Spleen (tissue), 11 donors: ENCODE results near the gene FCRL4. TPM values are rescaled to one million over a fixed set of nuclear protein-coding genes. Genes with fewer than 3 reads are reported as not detected.

Experiments
- DNase-seq: peaks from one replicate; pipeline ENCODE4 v3.0.0-alpha.2; 2020
- H3K27ac ChIP-seq, 8 donors: fragments of 200-600 bp; sonication (generic) in 7 of 8; 1 replicate in 4 of 8; 2 replicates in 4 of 8; pipeline versions ENCODE4 v1.5.0 to v1.8.0; 2016 to 2021; ENCODE audit warnings: inconsistent platforms in 4 of 8, mild to moderate bottlenecking in 4 of 8, moderate library complexity in 1 of 8
- H3K27me3 ChIP-seq, 7 donors: fragments of 200-600 bp; sonication (generic) in 6 of 7; replicated peaks in 1 of 7; 1 replicate in 4 of 7; 2 replicates in 3 of 7; pipeline versions ENCODE4 v1.5.0 to v1.8.0; 2016 to 2021; ENCODE audit warnings: inconsistent platforms in 3 of 7, mild to moderate bottlenecking in 1 of 7
- H3K36me3 ChIP-seq, 6 donors: fragments of 200-600 bp; sonication (generic) in 5 of 6; 1 replicate in 4 of 6; 2 replicates in 2 of 6; pipeline versions ENCODE4 v1.5.0 to v1.8.0; 2016 to 2021; ENCODE audit warnings: inconsistent platforms in 2 of 6
- H3K4me1 ChIP-seq, 6 donors: fragments of 200-600 bp; sonication (generic) in 5 of 6; 1 replicate in 3 of 6; 2 replicates in 3 of 6; pipeline versions ENCODE4 v1.5.0 to v1.8.0; 2016 to 2021; ENCODE audit warnings: inconsistent platforms in 3 of 6
- H3K4me3 ChIP-seq, 8 donors: fragments of 200-600 bp; sonication (generic) in 7 of 8; 1 replicate in 4 of 8; 2 replicates in 4 of 8; pipeline versions ENCODE4 v1.5.0 to v1.8.0; 2016 to 2021; ENCODE audit warnings: inconsistent platforms in 4 of 8, mild to moderate bottlenecking in 4 of 8, moderate library complexity in 2 of 8
- H3K9me3 ChIP-seq, 8 donors: fragments of 200-600 bp; sonication (generic) in 7 of 8; 1 replicate in 4 of 8; 2 replicates in 4 of 8; pipeline versions ENCODE4 v1.5.0 to v1.8.0; 2016 to 2021; ENCODE audit warnings: inconsistent platforms in 4 of 8
- POLR2A ChIP-seq, 3 donors: fragments of 450-650 bp; IDR thresholded peaks; one replicate each; pipeline ENCODE4 v1.5.1; 2017; ENCODE audit warnings: antibody characterized with exemption in 3 of 3, mild to moderate bottlenecking in 1 of 3
- POLR2AphosphoS5 ChIP-seq, 3 donors: sonication (generic); formaldehyde crosslinking; IDR thresholded peaks; one replicate each; pipeline ENCODE4 v1.5.1; 2017; ENCODE audit warnings: antibody characterized with exemption in 3 of 3
- WGBS, 5 donors: extraction: QIAGEN DNeasy Blood & Tissue Kit in 3 of 5; methylation state at CpG; one replicate each; pipeline versions ENCODE4 v1.1.5 to v1.1.7; 2013 to 2018; 5-methylcytosine and 5-hydroxymethylcytosine counted together
- intact Hi-C: fragments of 100-400 bp; cut with DNase I; formaldehyde crosslinking; loops from one replicate; pipeline ENCODE4 v1.15.0; 2023; ENCODE audit warnings: low total_unique reads
- polyA plus RNA-seq, 3 donors: library from polyadenylated mRNA; stranded (reverse); fragments of 200-250 nt; gene quantifications; one replicate each; pipeline ENCODE4 v1.2.1, GENCODE V29; 2013
- total RNA-seq, 7 donors: library from RNA; depleted of rRNA in 3 of 7; stranded (reverse); fragments of >200 nt in 3 of 7; fragmentation: NEBNext Ultra II Directional in 4 of 7; extraction: Animal tissue kit (Norgen Biotek cat#: 25700) in 4 of 7; gene quantifications; one replicate each; pipeline versions ENCODE4 v1.1.0 to v1.2.1, GENCODE V29; 2016 to 2021
- TF ChIP-seq, protein P1 (sequence below), 11 experiments: fragments of 200-600 bp in 7 of 11; fragments of 450-650 bp in 4 of 11; sonication (generic) in 4 of 11; IDR thresholded peaks in 8 of 11; conservative IDR thresholded peaks in 3 of 11; 1 replicate in 7 of 11; 2 replicates in 4 of 11; pipeline versions ENCODE4 v1.4.0 to v1.8.0; 2016 to 2021; ENCODE audit warnings: antibody characterized with exemption in 11 of 11, inconsistent platforms in 4 of 11, mild to moderate bottlenecking in 1 of 11
- donor health status: healthy with polysubstance abuse.
- donor health status: DM: no; HTN: no; CAD: no; lungs with moderate emphysema.
- donor health status: DM: no; HTN: no; CAD: no.
- donor health status: Bipolar disorder and iron deficiency.
- donor health status: healthy.
- donor health status: DM: no; HTN: no; CAD: no.
- donor health status: DM: yes; HTN: yes; CAD: no.

FCRL4 gene
- total and polyA plus RNA-seq, 10 donors, result 0.26 to 6.0 (median 1.9) TPM

DNA sequence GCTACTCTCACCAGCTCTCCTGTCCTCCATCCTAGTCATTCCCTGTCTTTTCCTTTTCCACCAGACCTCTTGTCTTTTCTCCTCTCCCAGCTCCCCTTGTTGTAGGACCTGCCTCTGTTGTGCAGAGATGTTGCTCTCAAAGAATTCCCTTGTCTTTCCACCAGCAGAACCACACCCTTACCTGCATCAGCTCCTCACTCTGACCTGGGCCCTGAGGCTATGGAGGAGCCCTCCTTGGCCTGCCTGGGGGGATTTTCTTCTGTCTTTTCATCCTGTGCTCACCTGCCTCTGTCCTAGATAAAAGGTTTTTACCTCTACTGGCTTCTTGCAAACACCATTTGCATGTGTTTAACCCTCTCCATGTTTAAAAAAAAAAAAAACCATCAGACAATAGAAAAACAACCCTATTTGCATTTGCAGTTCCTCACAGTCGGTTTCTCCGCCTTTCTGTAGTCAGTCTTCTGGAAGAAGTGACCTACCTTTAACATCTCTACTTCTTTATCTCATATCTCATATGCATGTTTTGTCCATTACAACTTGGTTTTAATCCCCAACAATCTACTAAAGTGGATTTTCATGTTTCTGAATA is 57.6 kb downstream of the FCRL4 start:
- 11 to 68% (median 25%) methylated on average over 2 of the region's 2 CpGs for WGBS, 5 donors
- intact Hi-C loops, result no loop called here
- H3K9me3 ChIP-seq, result no peaks in the 10 kb centered on the region
- H3K27ac ChIP-seq, result no peak overlapping the region
- peaks cover 0 to 5% (median 0%) of the 10 kb centered on the region in 6 donors for H3K4me1 ChIP-seq
- no peak overlapping the region for H3K4me3 ChIP-seq
- H3K27me3 ChIP-seq, result no peaks in the 10 kb centered on the region
- peaks cover 0 to 25% (median 0%) of the 10 kb centered on the region in 6 donors for H3K36me3 ChIP-seq
- DNase-seq, result no peak
- TF ChIP-seq, protein P1, sequence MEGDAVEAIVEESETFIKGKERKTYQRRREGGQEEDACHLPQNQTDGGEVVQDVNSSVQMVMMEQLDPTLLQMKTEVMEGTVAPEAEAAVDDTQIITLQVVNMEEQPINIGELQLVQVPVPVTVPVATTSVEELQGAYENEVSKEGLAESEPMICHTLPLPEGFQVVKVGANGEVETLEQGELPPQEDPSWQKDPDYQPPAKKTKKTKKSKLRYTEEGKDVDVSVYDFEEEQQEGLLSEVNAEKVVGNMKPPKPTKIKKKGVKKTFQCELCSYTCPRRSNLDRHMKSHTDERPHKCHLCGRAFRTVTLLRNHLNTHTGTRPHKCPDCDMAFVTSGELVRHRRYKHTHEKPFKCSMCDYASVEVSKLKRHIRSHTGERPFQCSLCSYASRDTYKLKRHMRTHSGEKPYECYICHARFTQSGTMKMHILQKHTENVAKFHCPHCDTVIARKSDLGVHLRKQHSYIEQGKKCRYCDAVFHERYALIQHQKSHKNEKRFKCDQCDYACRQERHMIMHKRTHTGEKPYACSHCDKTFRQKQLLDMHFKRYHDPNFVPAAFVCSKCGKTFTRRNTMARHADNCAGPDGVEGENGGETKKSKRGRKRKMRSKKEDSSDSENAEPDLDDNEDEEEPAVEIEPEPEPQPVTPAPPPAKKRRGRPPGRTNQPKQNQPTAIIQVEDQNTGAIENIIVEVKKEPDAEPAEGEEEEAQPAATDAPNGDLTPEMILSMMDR (IDR thresholded peaks at IDR 0.05 in 8 of 11, conservative IDR thresholded peaks at IDR 0.05 in 3 of 11), result no peak
- no peak for TF ChIP-seq POLR2A (IDR thresholded peaks at IDR 0.05)
- TF ChIP-seq POLR2AphosphoS5 (IDR thresholded peaks at IDR 0.05), result no peak

DNA sequence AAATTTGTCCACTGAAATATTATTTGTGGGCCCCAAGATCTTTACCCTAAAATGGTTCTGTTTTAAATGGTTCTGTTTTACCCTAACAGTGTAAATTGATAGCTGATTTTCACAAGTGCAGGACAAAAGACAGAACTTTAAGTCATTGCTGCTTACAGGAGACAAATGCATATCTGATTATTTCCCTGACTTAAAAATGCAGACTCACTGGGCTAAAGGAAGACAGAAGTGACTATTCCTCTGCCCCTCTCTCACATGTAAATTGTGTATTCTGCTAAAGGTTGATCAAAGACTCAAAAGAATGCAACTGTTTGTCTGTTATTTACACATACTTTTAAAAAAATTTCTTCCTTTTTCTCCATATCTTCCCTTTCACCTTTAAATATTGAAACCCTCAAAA is 58.3 kb downstream of the FCRL4 start:
- TF ChIP-seq, protein P1 (IDR thresholded peaks at IDR 0.05 in 8 of 11, conservative IDR thresholded peaks at IDR 0.05 in 3 of 11), result no peak
- TF ChIP-seq POLR2A (IDR thresholded peaks at IDR 0.05), result no peak
- no peak for TF ChIP-seq POLR2AphosphoS5 (IDR thresholded peaks at IDR 0.05)
- Histone ChIP-seq H3K27ac (no peak overlapping the region), H3K36me3 (peaks cover 0 to 21% (median 0%) of the 10 kb centered on the region in 6 donors), H3K27me3 (no peaks in the 10 kb centered on the region), H3K9me3 (no peaks in the 10 kb centered on the region), H3K4me3 (no peak overlapping the region), H3K4me1 (peaks cover 0 to 5% (median 0%) of the 10 kb centered on the region in 6 donors)
- DNase-seq, result no peak
- intact Hi-C loops, result no loop called here

DNA sequence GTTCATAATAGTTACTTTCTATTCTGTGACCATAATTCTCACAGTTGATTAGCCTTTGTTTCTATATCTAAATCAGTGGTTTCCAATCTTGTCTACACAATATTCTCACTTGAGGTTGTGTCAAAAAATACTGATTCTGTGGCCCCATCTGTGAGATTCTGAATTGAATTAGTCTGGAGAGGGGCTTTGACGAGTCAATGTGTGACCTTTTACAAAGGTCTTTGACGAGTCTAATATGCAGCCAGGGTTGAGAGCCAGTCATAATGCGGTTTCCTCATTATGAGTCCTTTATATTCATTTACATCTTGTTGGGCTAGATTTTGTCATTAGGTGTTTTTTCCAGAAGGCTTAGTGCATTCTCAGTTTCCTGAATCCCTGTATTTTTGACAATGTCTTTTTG is 65.3 kb downstream of the FCRL4 start:
- Histone ChIP-seq H3K9me3 (no peaks in the 10 kb centered on the region), H3K36me3 (peaks cover 0 to 28% (median 0%) of the 10 kb centered on the region in 6 donors), H3K27me3 (peaks cover 0 to 5% (median 0%) of the 10 kb centered on the region in 7 donors), H3K4me1 (no peaks in the 10 kb centered on the region), H3K27ac (no peak overlapping the region), H3K4me3 (no peak overlapping the region)
- no peak for DNase-seq
- intact Hi-C loops, result no loop called here
- WGBS, 5 donors, result 66 to 81% (median 77%) methylated on average over 3 of the region's 3 CpGs
- TF ChIP-seq, protein P1 (IDR thresholded peaks at IDR 0.05 in 8 of 11, conservative IDR thresholded peaks at IDR 0.05 in 3 of 11), result no peak

DNA sequence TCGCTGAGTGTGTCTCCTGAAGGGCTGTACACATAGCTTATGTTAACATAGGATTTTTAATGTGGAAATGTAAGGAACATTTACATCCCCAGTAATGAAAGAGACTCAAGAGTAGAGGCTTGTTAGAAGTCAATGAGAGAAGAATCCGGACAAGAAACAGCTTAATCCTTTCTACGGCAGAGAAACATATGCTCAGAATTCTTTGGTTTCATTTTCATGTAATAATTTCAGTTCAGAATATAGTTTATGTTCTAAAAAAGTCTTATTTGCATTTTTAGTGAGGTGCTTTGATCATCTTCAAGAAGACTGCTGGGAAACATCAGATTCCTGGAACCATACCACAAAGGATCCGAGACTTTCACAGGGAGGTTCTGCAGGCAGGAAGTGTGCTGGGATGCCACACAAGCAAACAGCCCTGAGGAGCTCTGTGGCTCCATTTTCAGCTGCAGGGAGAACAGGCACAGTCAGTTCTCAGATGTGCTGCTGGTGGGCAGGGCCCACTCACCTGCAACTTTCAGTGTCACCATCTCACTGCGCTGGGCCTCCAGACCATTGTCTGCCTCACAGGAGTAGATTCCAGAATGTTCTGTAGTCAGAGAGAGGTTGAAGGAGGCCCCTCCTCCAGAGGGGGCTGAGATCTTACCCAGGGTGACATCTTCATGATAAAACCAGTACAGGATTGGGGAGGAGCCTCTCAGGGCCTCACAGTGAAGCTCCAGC is 74.0 kb downstream of the FCRL4 start:
- intact Hi-C loops, result no loop called here
- Histone ChIP-seq H3K4me1 (no peaks in the 10 kb centered on the region), H3K9me3 (no peaks in the 10 kb centered on the region), H3K4me3 (no peak overlapping the region), H3K36me3 (peaks cover 0 to 34% (median 2%) of the 10 kb centered on the region in 6 donors), H3K27me3 (no peaks in the 10 kb centered on the region), H3K27ac (peak overlapping the region in 3 of 8 donors; percentile 19 to 57 (median 55))
- no peak for DNase-seq
- WGBS, 5 donors, result 74 to 89% (median 78%) methylated on average over 5 of the region's 5 CpGs
- peak in 2 of 3 donors; percentile 29 to 43 for TF ChIP-seq POLR2AphosphoS5 (IDR thresholded peaks at IDR 0.05)
- TF ChIP-seq, protein P1 (IDR thresholded peaks at IDR 0.05 in 8 of 11, conservative IDR thresholded peaks at IDR 0.05 in 3 of 11), result no peak
